GM19463 (cell line): ENCODE data around the gene GUK1.

Experiments used
- ATAC-seq: cut with Tn5 transposase; IDR thresholded peaks from one replicate; pipeline ENCODE4 v1.9.1; 2021; ENCODE audit warnings: mild to moderate bottlenecking, moderate library complexity; ENCODE audit not compliant: unreplicated experiment

The GUK1 gene

DNA sequence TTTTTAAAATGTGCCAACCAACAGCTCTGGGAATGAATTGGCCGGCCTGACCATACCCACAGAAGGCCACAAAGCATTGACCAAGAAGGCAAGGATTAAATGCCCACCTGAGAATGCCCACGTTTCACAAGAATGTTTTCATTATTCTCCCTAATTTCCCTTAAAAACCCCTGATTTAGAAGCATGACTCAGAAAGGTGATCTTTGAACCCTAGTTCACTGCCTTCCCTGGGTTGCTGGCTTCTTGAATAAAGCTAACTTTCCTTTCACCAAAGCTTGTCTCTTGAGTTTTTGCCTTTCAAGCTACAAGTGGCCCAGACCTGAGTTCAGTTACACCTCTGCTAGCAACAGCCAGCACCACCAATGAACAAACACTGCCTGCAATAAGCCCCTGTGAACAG is 16.6 kb upstream of the GUK1 start:
- ATAC-seq = no peak

DNA sequence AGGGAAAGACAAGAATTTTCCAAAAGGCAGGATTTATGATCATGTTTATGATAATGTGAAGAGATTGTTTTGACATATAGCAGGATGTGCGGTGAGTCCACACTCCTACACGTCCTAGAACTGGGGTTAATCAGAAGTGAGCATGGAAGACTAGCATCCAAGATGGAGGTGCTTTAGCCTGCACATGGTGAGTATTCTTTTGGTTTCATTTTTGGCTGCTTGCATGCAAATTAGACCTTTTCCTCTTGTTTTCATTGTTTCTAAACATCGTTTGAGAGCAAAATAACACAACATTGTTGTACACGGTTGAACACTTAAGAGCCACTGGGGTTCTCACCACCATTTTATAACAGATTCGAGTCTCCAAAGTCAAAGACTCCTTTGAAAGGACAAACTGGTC is 14.9 kb upstream of the GUK1 start:
- no peak for ATAC-seq

DNA sequence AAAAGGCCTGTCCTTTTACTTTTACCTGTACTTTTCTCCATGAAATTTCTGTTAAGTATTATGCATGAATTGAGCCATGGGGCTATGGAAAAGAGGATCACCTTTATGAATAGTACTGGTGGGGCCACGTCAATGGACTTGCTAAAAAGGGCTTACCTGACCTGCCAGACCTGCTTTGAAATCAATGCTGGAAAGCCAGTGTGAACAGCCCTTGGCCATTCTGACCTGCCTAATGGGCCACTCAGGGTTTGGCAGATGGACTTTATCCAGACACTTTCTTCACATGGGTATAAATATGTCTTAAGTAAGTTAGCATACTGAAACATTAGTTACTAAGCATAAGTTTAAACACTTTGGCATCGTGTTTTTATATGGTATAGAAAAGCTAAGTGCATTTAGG is 8.3 kb upstream of the GUK1 start:
- no peak for ATAC-seq

DNA sequence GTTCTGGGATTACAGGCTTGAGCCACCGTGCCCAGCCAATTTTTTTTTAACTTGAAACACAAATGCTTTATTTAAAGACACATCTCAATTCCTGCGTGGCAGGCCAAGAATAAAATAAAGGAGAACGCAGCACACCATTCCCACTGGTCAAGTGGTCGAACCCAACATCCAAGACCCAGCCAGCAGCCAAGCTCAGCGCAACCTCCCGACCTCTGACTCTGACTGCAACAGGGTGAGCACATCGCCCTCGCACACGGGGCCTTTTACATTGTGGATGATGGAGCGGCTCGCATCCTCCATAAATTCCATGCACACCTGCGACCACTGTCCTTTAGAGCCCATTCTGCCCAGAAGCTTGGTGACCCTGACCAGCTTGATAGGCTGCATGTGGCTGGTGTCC is 5.5 kb upstream of the GUK1 start:
- ATAC-seq = no peak

DNA sequence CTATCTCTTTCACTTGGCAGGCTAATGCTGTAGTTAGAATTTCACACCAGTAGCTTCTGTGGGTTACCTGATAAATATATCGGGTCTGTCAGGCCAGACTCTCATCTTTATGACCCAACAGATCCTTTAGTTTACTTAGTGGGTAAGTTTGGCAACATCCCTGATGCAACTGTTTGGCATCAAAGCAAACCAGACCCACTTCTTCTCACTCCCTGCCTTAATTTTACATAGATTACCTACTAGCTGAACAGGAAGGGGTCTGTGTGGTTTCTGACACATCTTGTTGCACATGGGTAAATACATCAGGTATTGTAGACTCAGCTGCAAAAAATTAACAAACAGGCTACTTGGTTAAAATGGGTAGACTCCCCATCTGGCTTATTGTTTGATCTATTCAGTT is 3.2 kb upstream of the GUK1 start:
- ATAC-seq = no peak

DNA sequence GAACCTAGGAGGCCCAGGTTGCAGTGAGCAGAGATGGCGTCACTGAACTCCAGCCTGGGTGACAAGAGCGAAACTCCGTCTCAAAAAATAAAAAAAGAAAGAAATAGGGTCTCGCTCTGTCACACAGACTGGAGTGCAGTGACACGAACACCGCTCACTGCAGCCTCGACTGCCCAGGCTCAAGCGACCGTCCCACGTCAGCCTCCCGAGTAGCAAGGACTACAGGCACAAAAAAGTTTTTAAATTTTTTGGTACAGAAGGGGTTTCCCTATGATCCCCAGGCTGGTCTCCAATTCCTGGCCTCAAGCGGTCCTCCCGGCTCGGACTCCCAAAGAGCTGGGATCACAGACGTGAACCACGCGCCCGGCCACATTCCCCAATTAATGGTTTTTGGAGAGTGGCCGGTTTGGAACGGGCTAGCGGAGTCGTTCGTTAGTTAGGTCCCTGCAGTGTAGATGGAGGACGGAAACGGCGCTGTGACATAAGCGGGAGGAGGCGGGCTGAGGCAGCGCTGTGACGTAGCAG is 611 bp upstream of the GUK1 start:
- no peak for ATAC-seq

DNA sequence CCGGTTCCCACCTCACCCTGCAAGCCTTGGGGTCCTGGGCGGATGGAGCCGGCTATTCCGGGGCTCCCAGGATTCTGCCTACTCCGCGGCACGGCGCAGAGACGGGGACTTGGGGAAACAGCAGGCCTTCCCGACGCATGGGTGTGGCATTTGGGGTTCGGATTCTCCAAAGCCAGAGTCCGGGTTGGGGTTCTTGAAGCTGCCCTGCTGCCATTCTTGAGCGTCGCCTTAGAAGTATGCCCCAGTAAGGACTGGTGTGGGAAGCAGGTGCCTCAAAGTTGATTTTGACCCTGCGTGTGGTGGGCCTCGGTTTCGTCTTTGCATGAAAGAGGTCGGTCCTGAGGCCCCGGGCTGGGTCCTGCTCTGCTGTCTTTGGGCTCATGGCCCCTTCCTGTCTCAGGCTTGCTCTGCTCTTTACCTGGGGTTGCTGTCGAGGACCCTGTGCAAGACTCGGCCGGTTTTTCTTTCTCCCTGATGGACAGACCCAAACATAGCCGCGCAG is 696 bp downstream of the GUK1 start:
- ATAC-seq = no peak

DNA sequence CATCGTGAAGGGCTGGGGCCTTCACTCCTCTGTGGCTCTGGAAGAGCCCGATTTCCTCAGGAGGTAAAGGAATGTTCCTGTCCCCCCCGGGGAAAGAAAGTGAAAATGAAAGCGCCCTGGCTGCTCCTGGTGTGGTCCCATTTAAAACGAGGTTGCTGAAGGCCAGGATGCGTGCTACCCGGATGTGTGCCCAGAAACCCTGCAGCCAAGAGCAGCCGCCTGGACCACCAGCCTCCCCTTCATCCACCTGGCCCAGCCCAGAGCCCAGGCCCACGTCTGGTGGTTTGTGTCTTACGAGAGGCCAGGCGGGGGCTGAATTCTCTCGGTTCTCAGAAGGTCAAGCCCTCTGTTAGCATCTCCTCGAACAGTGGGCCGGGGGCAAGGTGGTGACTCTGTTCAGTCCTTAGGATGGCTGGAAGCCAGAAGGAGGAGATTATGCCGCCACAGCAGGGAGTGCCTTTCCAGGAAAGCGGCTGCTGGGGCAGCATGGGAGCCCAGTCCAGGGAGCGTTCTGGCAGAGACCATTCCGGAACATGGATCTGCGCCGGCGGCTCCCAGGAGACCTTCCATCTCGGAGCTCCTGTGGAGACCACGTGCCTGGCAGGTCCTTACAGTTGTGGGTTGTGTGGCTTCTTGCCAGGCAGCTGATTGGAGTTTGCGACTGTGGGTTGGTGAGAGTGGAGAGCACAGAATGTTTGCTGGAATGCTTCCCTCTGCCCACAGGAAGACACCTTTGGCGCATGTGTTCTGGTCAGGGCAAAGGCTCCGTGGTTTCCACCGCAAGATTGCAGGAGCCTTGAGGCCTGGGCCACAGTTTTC is 1.4 kb downstream of the GUK1 start:
- no peak for ATAC-seq

DNA sequence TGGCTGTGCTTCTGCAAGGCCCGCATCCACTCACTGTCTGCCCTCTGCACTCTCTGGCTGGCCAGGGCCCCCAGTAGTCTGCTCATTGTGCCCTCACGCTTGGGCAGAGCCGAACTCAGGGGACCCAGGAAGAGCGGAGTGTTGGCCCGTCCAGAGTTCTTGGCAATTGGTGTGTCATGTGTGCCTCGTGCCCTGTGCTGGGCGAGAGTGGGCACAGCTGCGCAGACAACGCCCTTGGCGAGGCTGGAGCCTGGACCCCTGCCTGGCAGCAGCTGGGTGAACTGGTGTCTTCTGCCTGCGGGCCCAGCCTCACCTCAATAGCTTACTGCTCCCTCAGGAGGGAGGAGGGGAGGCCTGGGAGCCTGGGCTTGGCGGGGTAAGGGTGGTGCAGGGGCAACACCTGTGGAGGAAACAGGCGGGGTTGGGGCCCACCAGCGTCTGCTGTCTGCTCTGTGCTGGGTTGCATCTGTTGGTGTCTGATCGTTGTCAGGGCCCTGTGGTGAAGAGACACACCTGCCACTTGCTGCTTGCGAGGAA is 2.1 kb downstream of the GUK1 start:
- ATAC-seq = no peak

DNA sequence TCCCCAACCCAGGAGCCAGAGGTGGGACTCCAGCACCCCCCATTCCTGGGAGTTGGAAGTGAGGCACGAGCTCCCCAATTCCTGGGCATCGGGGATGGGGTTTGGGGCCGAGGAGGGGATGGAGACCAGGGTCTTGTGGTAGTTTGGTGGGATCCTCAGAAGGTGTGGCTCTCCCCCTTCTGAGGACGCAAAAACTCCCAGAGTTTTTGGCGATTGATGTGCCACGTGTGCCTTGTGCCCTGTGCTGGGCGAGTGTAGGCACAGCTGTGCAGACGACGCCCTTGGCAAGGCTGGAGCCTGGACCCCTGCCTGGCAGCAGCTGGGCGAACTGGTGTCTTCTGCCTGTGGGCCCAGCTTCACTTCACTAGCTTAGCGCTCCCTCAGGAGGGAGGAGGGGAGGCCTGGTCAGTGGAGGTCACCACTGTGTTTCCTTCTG is 2.6 kb downstream of the GUK1 start:
- no peak for ATAC-seq

DNA sequence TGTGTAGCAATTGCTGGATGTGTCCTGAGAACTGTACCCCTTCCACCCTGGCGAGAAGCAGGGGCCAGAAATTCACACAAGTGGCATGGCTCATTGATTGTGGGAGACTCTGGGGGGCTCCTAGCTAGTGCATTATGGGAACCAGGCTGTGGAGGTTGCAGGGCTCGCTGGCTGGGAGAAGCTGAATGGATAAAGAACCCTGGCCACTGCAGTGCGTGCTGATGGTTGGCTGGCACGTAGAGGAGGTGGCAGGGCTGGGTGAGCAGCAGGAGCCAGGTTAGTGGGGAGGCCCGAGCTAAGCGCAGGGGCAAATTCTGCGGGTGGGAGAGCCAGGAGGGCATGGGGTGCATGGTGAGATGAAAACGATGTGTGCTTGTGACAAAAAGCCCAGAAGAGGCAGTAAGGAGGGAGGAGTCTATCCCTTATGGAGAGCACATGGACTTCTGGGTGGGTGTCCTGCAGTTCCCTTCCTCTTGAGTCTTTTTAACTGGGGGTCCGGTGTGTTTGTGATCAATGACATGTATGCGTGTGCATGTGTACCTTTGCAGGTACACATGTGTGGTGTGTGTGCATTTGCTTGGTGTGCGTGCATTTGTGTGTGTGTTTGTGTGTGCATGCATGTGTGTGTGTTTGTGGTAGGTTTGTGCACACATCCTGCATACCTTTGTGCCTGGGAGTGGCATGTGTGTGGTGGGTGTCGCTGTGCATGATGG is 3.6 kb downstream of the GUK1 start:
- ATAC-seq = no peak

DNA sequence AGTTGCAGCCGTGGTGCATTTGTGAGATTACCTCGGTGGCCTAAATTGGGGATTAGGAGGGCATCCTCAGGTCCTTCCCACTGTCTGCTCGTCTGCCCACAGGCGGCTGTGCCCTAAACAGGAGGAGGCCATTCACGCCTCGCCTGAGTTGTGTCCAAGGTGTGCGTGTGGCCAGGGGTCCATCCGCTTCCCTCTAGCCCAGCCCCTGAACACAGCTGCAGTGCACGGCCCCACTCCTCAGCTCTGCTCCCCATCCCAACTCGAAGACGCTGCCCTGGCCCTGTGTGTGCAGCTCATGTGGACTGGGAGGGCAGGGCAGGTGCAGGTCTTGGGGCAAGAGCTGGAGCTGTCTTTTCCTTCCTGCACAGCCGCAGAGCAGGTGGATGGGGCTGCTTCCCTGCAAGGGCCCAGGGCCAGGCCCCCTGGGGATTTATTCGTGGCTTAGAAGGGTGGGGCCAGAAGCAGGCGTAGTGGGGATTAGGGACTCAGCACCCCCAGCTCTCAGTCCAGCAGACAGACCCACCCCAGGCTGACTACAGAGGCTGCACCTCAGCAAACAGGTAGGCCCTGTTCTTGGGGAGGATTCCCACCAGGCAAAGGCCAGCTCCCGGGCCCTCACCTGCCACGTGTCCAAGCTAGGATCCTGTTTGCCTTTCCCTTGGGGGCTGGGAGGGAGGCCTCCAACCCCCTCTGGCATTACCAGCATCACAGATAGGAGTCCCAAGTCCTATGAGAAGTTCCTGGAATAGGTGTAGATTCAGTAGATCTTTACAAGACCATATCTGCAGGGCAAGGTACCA is 4.3 kb downstream of the GUK1 start:
- no peak for ATAC-seq

DNA sequence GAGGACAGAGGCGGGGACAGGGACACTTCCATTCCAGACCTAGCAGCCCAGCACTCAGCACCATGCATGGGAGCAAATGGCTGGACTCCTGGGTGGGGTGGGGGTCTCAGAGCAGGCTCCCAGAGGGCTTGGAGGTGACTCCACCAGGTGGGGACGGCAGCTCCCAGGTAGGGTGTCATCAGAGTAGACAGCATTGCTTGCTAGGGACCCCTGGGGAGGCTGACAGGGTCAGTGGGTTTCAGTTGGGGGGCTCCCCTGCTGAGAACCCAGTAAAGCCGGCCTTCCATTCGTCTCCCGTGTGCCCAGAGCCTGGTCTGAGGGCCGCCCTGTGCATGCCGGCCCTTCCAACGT is 4.9 kb downstream of the GUK1 start:
- no peak for ATAC-seq

DNA sequence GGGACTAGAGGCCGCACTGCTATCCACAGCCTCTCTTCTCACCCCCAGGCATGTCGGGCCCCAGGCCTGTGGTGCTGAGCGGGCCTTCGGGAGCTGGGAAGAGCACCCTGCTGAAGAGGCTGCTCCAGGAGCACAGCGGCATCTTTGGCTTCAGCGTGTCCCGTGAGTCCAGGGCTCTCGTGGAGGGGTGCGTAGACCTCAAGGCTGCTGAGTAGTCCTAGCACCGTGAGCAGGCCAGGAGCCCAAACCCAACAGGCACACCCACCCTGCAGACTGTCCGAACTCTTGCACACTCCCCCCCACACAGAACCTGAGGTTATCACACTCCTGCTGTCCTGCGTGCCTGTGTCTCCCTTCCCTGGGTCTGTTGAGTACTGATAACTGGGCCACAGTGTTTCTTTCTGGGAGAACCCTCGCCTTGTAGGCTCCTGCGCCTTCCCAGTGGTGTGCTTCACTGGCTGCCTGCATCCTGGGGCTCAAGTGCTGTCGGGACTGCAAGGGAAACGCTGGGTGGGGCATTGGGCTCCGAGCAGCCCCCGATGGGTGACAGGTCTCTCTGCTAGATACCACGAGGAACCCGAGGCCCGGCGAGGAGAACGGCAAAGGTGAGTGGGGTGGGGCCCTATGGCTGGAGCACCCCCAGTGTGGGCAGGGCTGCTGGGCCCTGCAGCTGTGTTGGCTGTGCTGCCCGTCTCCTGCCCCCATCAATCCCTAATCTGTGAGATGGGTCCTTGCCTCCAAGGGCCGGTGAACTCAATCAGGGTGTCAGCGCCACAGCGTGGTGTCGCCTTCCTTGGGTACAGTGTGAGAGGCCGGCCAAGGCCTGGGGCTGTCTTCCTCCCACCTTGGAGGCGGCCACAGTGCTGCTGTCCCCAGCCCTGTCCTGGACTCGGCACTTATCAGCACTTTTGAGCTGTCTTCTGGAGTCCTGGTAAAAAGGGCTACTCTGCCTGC is 5.7 kb downstream of the GUK1 start:
- ATAC-seq = no peak

DNA sequence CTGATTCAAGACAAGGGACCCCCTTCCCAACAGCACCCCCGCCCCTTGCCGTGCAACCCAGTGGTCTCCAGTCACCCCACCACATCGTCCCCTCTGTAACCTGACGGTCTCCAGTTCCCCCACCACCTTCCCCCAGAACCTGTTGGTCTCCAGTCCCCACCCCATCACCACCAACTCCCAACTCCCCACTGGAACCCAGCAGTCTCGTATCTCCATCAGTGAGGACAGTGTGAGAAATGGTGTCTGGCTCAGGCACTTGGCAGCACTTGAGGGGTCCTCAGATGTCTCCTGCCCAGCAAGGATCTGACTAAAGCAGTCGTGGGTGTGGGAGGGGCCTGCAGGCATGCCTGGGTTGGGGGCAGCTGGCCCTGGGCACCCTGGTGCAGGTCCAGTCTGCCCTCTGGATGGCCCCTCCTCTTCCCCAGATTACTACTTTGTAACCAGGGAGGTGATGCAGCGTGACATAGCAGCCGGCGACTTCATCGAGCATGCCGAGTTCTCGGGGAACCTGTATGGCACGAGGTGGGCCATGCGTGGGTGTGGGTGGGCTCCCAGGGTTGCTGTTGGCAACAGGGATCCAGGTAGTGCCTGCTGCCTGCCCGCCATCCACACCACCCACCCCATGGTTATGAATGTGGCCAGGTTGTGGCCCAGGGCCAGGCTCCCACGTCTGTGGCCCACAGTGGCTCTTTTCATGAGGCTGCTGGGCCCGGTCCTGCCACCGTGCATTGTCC is 6.5 kb downstream of the GUK1 start:
- ATAC-seq = no peak

DNA sequence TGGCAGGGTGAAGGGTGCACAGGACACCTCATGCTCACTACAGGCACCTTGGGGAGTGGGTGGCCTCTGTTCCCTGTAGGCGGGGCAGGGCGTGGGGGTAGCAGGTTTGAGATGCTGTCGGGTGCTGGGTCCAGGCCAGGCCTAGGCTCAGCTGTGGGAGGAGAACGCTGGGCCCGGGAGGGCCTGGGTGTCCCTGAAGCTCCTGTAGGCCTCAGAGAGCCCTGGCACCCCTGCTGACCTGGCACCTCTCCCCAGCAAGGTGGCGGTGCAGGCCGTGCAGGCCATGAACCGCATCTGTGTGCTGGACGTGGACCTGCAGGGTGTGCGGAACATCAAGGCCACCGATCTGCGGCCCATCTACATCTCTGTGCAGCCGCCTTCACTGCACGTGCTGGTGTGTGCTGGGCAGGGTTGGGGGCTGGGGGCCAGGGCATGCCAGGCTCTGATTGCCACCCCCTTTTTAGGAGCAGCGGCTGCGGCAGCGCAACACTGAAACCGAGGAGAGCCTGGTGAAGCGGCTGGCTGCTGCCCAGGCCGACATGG is 7.1 kb downstream of the GUK1 start:
- no peak for ATAC-seq

DNA sequence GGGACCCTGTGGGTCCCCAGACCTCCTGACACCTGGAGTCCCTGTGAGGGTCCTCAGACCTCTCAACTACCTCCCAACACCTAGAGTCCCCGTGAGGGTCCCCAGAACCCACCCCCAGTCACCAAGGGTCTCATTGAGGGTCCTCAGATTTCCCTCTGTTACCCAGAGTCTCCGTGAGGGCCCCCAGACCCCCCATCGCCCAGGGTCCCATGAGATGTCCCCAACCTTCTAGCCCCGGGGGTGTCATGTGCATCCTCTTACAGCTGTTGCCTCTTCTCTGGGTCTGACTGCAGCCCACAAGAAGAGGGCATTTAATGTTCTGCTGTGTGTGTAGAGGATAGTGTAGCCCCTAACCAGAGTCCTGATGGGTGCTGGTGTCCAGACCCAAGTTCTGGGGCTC is 7.7 kb downstream of the GUK1 start:
- no peak for ATAC-seq

DNA sequence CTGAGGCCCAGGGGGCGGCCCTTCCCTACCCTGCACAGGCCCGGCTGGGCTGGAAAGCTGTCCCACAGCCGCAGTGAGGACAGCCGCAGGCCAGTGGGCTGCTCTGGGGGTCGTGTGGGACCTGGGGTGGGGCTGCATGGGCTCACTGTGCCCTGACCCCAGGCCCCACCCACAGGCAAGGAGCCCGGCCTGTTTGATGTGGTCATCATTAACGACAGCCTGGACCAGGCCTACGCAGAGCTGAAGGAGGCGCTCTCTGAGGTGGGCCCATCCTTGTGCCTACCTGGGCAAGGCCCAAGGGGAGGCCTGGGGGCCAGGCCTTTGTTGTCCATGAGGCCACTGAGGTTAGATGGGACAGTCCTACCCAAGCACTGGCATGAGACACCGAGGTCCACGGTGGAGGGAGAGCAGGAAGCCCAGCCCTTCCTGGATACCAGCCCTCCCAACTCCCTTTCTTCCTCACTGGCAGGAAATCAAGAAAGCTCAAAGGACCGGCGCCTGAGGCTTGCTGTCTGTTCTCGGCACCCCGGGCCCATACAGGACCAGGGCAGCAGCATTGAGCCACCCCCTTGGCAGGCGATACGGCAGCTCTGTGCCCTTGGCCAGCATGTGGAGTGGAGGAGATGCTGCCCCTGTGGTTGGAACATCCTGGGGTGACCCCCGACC is 8.2 kb downstream of the GUK1 start:
- ATAC-seq = no peak
